Measurements from ENCODE around the gene ZNF664.

GRCh38 chr12:123963821-123964220, 9.2 kb upstream of the ZNF664 start:
- TF ChIP-seq CTCF (conservative IDR thresholded peaks at IDR 0.05; ENCODE audit: low read depth, low read length) (no peak), POLR2A (IDR thresholded peaks at IDR 0.05; ENCODE audit: low read depth, low read length) (no peak), MAFK (IDR thresholded peaks at IDR 0.05; ENCODE audit: low read depth, low read length) (no peak)

Data from IMR-90 (cell line).